Trophoblast cell (in vitro differentiated cells and primary cell): ENCODE results near the gene CLEC4E.
A peak's percentile ranks its signal among the peaks of the same experiment; 100 is the strongest.
"Not testable (repeated sequence)": the region's sequence is repeated elsewhere in the genome, so short reads cannot be mapped to it uniquely, and the experiment has no call there.

ENCODE experiments used
- DNase-seq, 2 donors: peaks; one replicate each; pipeline ENCODE4 v3.0.0-alpha.2; 2016
- H2AFZ ChIP-seq: 2 replicates; pipeline ENCODE4 v1.6.1; 2013; ENCODE audit warnings: low read length, moderate library complexity, mild to moderate bottlenecking; ENCODE audit not compliant: insufficient read depth, poor library complexity
- H2AK5ac ChIP-seq: 2 replicates; pipeline ENCODE4 v1.6.1; 2013; ENCODE audit warnings: mild to moderate bottlenecking, low read length
- H2BK120ac ChIP-seq: 2 replicates; pipeline ENCODE4 v1.6.1; 2013; ENCODE audit warnings: low read length, mild to moderate bottlenecking, moderate library complexity; ENCODE audit not compliant: insufficient read depth, poor library complexity
- H2BK12ac ChIP-seq: 2 replicates; pipeline ENCODE4 v1.6.1; 2013; ENCODE audit warnings: mild to moderate bottlenecking, low read length, moderate library complexity
- H2BK5ac ChIP-seq: 2 replicates; pipeline ENCODE4 v1.6.1; 2013; ENCODE audit warnings: low read length, low read depth, moderate library complexity, mild to moderate bottlenecking; ENCODE audit not compliant: poor library complexity
- H3K14ac ChIP-seq: 2 replicates; pipeline ENCODE4 v1.6.1; 2013; ENCODE audit warnings: mild to moderate bottlenecking, low read length
- H3K18ac ChIP-seq: 2 replicates; pipeline ENCODE4 v1.6.1; 2013; ENCODE audit warnings: mild to moderate bottlenecking, low read length
- H3K23ac ChIP-seq: 2 replicates; pipeline ENCODE4 v1.6.1; 2013; ENCODE audit warnings: low read length
- H3K27ac ChIP-seq: 2 replicates; pipeline ENCODE4 v1.5.1; 2013; ENCODE audit warnings: low read depth, mild to moderate bottlenecking, inconsistent platforms, low read length, moderate library complexity
- H3K27me3 ChIP-seq: 2 replicates; pipeline ENCODE4 v1.6.1; 2013; ENCODE audit warnings: inconsistent platforms, mild to moderate bottlenecking, low read length, moderate library complexity; ENCODE audit not compliant: insufficient read depth
- H3K36me3 ChIP-seq, 2 experiments: 1 replicate in 1 of 2; 2 replicates in 1 of 2; pipeline ENCODE4 v1.6.1; 2013; ENCODE audit warnings: low read length in 2 of 2, mild to moderate bottlenecking in 2 of 2, moderate library complexity in 1 of 2; ENCODE audit not compliant: insufficient read depth in 2 of 2, control insufficient read depth in 1 of 2
- H3K4ac ChIP-seq: 2 replicates; pipeline ENCODE4 v1.6.1; 2013; ENCODE audit warnings: low read depth, mild to moderate bottlenecking, low read length, moderate library complexity
- H3K4me1 ChIP-seq, 2 experiments: 1 replicate in 1 of 2; 2 replicates in 1 of 2; pipeline ENCODE4 v1.6.1; 2013; ENCODE audit warnings: low read length in 2 of 2, mild to moderate bottlenecking in 2 of 2, moderate library complexity in 1 of 2; ENCODE audit not compliant: insufficient read depth in 2 of 2, control insufficient read depth in 1 of 2
- H3K4me2 ChIP-seq: 2 replicates; pipeline ENCODE4 v1.6.1; 2013; ENCODE audit warnings: inconsistent platforms, mild to moderate bottlenecking, low read length, moderate library complexity
- H3K4me3 ChIP-seq: 2 replicates; pipeline ENCODE4 v1.5.1; 2013; ENCODE audit warnings: mild to moderate bottlenecking, low read depth, low read length, inconsistent platforms
- H3K79me1 ChIP-seq: one replicate; pipeline ENCODE4 v1.6.1; 2013; ENCODE audit warnings: low read length
- H3K79me2 ChIP-seq: 2 replicates; pipeline ENCODE4 v1.6.1; 2013; ENCODE audit warnings: low read length, mild to moderate bottlenecking; ENCODE audit not compliant: control insufficient read depth, insufficient read depth, poor library complexity
- H3K9ac ChIP-seq: 2 replicates; pipeline ENCODE4 v1.6.1; 2013; ENCODE audit warnings: mild to moderate bottlenecking, low read length
- H3K9me3 ChIP-seq: 2 replicates; pipeline ENCODE4 v1.6.1; 2013; ENCODE audit warnings: low read depth, mild to moderate bottlenecking, control low read depth, inconsistent platforms, low read length; ENCODE audit not compliant: insufficient read depth
- H4K12ac ChIP-seq: 2 replicates; pipeline ENCODE4 v1.6.1; 2013; ENCODE audit warnings: low read depth, mild to moderate bottlenecking, low read length, moderate library complexity
- H4K8ac ChIP-seq: 2 replicates; pipeline ENCODE4 v1.6.1; 2013; ENCODE audit warnings: low read depth, mild to moderate bottlenecking, low read length, moderate library complexity
- H4K91ac ChIP-seq: one replicate; pipeline ENCODE4 v1.6.1; 2013; ENCODE audit warnings: low read depth, mild to moderate bottlenecking, low read length, moderate library complexity
- WGBS: extraction: QIAGEN DNeasy Blood & Tissue Kit; methylation state at CpG from one replicate; pipeline ENCODE4 v1.1.7; 2013; ENCODE audit warnings: missing lambda C conversion rate; ENCODE audit not compliant: insufficient read length, insufficient coverage; ENCODE audit errors: extremely low coverage; 5-methylcytosine and 5-hydroxymethylcytosine counted together

CLEC4E gene

GRCh38 chr12:8546591-8546990 lies 5.9 kb upstream of the CLEC4E start:
- Histone ChIP-seq H4K8ac (no peak overlapping the region), H3K9me3 (no peaks in the 10 kb centered on the region), H2AK5ac (no peak overlapping the region), H3K4me2 (no peak overlapping the region), H3K79me2 (no peaks in the 10 kb centered on the region), H3K18ac (no peak overlapping the region), H2BK120ac (no peak overlapping the region), H2AFZ (no peak overlapping the region), H3K4me3 (no peak overlapping the region), H3K36me3 (no peaks in the 10 kb centered on the region), H3K27me3 (no peaks in the 10 kb centered on the region), H2BK12ac (no peak overlapping the region), H3K9ac (no peak overlapping the region), H3K27ac (no peak overlapping the region), H3K79me1 (no peaks in the 10 kb centered on the region), H3K4ac (no peak overlapping the region), H3K23ac (no peak overlapping the region), H4K12ac (no peak overlapping the region), H3K4me1 (no peaks in the 10 kb centered on the region), H2BK5ac (no peak overlapping the region), H4K91ac (no peak overlapping the region), H3K14ac (no peak overlapping the region)
- no CpG with 5 or more reads among the region's 3 CpGs for WGBS
- no peak for DNase-seq

GRCh38 chr12:8544295-8544694 lies 3.6 kb upstream of the CLEC4E start:
- Histone ChIP-seq H3K4me2 (no peak overlapping the region), H2BK5ac (no peak overlapping the region), H4K8ac (no peak overlapping the region), H3K23ac (no peak overlapping the region), H2AFZ (no peak overlapping the region), H2BK120ac (no peak overlapping the region), H3K79me2 (no peaks in the 10 kb centered on the region), H2AK5ac (no peak overlapping the region), H3K4me3 (no peak overlapping the region), H2BK12ac (no peak overlapping the region), H3K36me3 (no peaks in the 10 kb centered on the region), H3K9me3 (no peaks in the 10 kb centered on the region), H3K79me1 (no peaks in the 10 kb centered on the region), H3K27me3 (no peaks in the 10 kb centered on the region), H4K12ac (no peak overlapping the region), H3K27ac (no peak overlapping the region), H3K18ac (no peak overlapping the region), H3K4ac (no peak overlapping the region), H3K9ac (no peak overlapping the region), H4K91ac (no peak overlapping the region), H3K4me1 (no peaks in the 10 kb centered on the region), H3K14ac (no peak overlapping the region)
- DNase-seq: peak; percentile 82 to 94
- no CpG with 5 or more reads among the region's 3 CpGs for WGBS

- Histone ChIP-seq H3K4me2 (no peak overlapping the region), H2AFZ (no peak overlapping the region), H2BK5ac (no peak overlapping the region), H3K9ac (no peak overlapping the region), H3K18ac (no peak overlapping the region), H4K91ac (no peak overlapping the region), H4K12ac (no peak overlapping the region), H3K4ac (no peak overlapping the region), H4K8ac (no peak overlapping the region), H3K14ac (no peak overlapping the region), H3K27ac (no peak overlapping the region), H3K23ac (no peak overlapping the region), H3K79me1 (no peaks in the 10 kb centered on the region), H3K4me1 (no peaks in the 10 kb centered on the region), H3K4me3 (no peak overlapping the region), H3K9me3 (no peaks in the 10 kb centered on the region), H3K36me3 (no peaks in the 10 kb centered on the region), H3K27me3 (no peaks in the 10 kb centered on the region), H2BK120ac (no peak overlapping the region), H2BK12ac (no peak overlapping the region), H2AK5ac (no peak overlapping the region), H3K79me2 (no peaks in the 10 kb centered on the region)
- no peak for DNase-seq
- WGBS: no CpG with 5 or more reads among the region's 10 CpGs
These were observed 857 bp upstream of the CLEC4E start for GRCh38 chr12:8541562-8541961.

- not testable (repeated sequence) for H3K4me3 ChIP-seq, H3K14ac ChIP-seq, H2BK5ac ChIP-seq, H3K27ac ChIP-seq, H2BK12ac ChIP-seq, H3K4me1 ChIP-seq, H3K4ac ChIP-seq, H2AK5ac ChIP-seq, H3K36me3 ChIP-seq, H3K9me3 ChIP-seq, H3K79me1 ChIP-seq, H4K91ac ChIP-seq, H4K12ac ChIP-seq, H3K27me3 ChIP-seq, H3K9ac ChIP-seq, H4K8ac ChIP-seq, H2BK120ac ChIP-seq, H3K79me2 ChIP-seq, H3K4me2 ChIP-seq, H3K23ac ChIP-seq, H2AFZ ChIP-seq, H3K18ac ChIP-seq
- DNase-seq: peak; percentile 48 to 69
- WGBS: no CpG with 5 or more reads among the region's 16 CpGs
These were observed 2.9 kb downstream of the CLEC4E start for GRCh38 chr12:8537820-8538219.
